ENCODE data around the gene CTNNA3. TPM values are rescaled to one million over a fixed set of nuclear protein-coding genes. Genes with fewer than 3 reads are reported as not detected.

Gene CTNNA3
- total and polyA plus RNA-seq, 2 donors = 2.0 to 26.1 TPM

DNA sequence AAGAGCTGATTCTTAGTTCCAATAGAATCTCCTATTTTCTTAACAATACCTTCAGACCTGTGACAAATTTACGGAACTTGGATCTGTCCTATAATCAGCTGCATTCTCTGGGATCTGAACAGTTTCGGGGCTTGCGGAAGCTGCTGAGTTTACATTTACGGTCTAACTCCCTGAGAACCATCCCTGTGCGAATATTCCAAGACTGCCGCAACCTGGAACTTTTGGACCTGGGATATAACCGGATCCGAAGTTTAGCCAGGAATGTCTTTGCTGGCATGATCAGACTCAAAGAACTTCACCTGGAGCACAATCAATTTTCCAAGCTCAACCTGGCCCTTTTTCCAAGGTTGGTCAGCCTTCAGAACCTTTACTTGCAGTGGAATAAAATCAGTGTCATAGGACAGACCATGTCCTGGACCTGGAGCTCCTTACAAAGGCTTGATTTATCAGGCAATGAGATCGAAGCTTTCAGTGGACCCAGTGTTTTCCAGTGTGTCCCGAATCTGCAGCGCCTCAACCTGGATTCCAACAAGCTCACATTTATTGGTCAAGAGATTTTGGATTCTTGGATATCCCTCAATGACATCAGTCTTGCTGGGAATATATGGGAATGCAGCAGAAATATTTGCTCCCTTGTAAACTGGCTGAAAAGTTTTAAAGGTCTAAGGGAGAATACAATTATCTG is 768.6 kb downstream of the CTNNA3 start:
- Histone ChIP-seq H3K4me3 (ENCODE audit: low read depth, low read length) (no peak overlapping the region), H3K27ac (ENCODE audit: low read depth) (no peak overlapping the region), H3K4me1 (ENCODE audit: insufficient read depth) (no peaks in the 10 kb centered on the region), H3K36me3 (ENCODE audit: insufficient read depth) (no peaks in the 10 kb centered on the region)
- 72% methylated on average over 11 of the region's 11 CpGs for WGBS
- no peak for DNase-seq (ENCODE audit: extremely low spot score)

DNA sequence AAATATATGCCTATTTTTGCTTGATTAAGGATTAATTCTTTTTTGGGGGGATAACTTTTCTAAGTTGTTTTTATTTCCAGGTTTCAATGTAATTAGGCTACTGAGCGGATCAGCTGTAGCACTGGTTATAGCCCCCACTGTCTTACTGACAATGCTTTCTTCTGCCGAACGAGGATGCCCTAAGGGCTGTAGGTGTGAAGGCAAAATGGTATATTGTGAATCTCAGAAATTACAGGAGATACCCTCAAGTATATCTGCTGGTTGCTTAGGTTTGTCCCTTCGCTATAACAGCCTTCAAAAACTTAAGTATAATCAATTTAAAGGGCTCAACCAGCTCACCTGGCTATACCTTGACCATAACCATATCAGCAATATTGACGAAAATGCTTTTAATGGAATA is 769.2 kb downstream of the CTNNA3 start:
- H3K36me3 ChIP-seq (ENCODE audit: insufficient read depth) = no peaks in the 10 kb centered on the region
- DNase-seq (ENCODE audit: extremely low spot score) = no peak
- no peaks in the 10 kb centered on the region for H3K4me1 ChIP-seq (ENCODE audit: insufficient read depth)
- 76% methylated on average over 5 of the region's 5 CpGs for whole genome bisulfite sequencing
- no peak overlapping the region for H3K4me3 ChIP-seq (ENCODE audit: low read depth, low read length)
- H3K27ac ChIP-seq (ENCODE audit: low read depth) = no peak overlapping the region

DNA sequence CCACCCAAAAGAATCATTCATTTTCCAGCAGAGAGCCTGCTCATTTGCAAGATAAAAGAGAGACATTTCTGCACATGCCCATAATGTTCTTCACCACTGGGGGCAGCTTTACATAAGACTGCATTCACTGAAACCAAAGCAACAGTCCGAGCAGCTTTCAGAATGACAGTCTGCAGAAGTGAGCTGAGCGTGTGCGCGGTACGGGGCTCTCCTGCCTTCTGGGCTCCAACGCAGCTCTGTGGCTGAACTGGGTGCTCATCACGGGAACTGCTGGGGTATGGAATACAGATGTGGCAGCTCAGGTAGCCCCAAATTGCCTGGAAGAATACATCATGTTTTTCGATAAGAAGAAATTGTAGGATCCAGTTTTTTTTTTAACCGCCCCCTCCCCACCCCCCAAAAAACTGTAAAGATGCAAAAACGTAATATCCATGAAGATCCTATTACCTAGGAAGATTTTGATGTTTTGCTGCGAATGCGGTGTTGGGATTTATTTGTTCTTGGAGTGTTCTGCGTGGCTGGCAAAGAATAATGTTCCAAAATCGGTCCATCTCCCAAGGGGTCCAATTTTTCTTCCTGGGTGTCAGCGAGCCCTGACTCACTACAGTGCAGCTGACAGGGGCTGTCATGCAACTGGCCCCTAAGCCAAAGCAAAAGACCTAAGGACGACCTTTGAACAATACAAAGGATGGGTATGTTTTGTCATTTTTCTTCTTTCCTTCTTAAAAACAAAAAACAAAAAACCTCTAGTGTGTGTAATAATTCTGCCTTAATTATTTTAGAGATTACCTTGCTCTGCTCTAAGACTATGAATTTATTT is 769.9 kb downstream of the CTNNA3 start, which contains the start of gene LRRTM3:
Gene LRRTM3 (plus strand): TSS at position 141 of the 820 bp plus-strand sequence.
- no peaks in the 10 kb centered on the region for H3K36me3 ChIP-seq (ENCODE audit: insufficient read depth)
- peak; percentile 51 for DNase-seq (ENCODE audit: extremely low spot score)
- no peak within 1 kb of the TSS for H3K4me3 ChIP-seq (ENCODE audit: low read depth, low read length)
- H3K4me1 ChIP-seq (ENCODE audit: insufficient read depth) = no peaks in the 10 kb centered on the region
- WGBS = 13% methylated on average over 16 of the region's 16 CpGs
- no peak within 1 kb of the TSS for H3K27ac ChIP-seq (ENCODE audit: low read depth)

DNA sequence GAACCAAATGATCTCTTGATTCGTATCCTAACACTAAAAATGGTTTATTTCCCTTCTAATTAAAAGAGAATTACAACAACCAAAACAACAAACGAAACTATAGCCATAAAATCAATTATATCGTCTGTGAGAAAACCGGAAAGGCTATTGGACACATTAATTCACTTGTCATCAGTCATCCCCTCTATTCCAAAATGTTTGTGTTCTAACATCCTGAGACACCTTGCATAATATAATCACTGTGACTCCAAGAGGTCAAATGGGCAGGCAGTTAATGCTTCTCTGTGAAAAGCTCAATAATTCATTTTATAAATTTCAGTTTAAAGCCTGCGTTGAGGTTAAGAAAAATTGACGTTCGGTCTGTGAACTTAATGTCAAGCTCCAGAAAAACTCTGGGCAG is 770.6 kb downstream of the CTNNA3 start:
- DNase-seq (ENCODE audit: extremely low spot score) = no peak
- H3K27ac ChIP-seq (ENCODE audit: low read depth) = no peak overlapping the region
- H3K4me1 ChIP-seq (ENCODE audit: insufficient read depth) = no peaks in the 10 kb centered on the region
- H3K36me3 ChIP-seq (ENCODE audit: insufficient read depth) = no peaks in the 10 kb centered on the region
- WGBS = 40% methylated on average over 7 of the region's 7 CpGs
- no peak overlapping the region for H3K4me3 ChIP-seq (ENCODE audit: low read depth, low read length)

DNA sequence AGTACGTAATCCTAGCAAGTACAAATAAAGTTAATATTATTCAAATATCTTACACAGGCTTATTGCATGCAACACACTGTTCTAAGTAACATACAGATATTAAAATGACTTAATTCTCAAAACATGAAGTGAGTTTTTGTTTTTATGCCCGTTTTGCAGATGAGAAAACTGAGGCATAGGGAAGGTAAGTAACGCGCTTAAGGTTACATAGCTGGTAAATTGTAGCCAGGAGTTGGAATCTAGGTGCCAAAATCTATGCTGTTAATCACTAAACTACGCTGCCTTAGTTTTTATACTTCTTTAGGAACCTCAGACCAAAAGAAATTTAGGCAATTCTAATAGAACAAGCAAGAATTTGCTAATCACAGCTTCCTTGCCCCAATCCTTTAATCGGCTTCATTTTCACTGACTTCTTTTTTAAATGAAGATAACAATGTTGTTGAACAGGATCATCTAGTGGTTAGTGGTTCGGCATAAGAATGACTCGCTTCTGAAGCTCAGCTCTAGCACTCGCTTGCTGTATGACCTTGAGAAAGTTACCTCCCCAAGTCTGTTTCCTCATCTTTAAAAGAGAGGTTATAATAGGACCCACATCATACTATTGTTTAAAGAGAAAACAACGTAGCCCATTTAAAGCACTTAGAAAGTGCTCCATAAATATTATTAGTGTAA is 771.2 kb downstream of the CTNNA3 start:
- DNase-seq (ENCODE audit: extremely low spot score) = no peak
- H3K4me1 ChIP-seq (ENCODE audit: insufficient read depth) = no peaks in the 10 kb centered on the region
- H3K4me3 ChIP-seq (ENCODE audit: low read depth, low read length) = no peak overlapping the region
- H3K27ac ChIP-seq (ENCODE audit: low read depth) = no peak overlapping the region
- H3K36me3 ChIP-seq (ENCODE audit: insufficient read depth) = no peaks in the 10 kb centered on the region
- 74% methylated on average over 10 of the region's 10 CpGs for WGBS

DNA sequence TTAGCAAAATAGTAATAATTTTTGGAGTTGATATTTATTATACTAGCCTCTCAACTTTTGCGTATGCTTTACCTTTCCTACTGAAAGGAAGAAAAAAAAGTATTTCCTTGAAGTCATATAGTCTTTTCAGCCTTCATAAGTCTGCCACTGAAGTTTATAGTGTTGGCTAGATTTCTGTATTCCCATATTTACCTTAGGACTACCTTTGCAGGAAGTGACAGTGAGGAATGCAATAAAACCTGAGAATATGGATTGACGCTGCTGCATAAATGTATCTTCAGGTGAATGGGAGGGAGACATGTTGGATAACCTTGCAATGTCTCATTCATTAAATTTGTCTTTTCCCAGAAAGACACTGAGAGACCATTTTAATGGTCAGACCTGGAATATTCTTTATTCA is 776.7 kb downstream of the CTNNA3 start:
- WGBS = 95% methylated on average over 2 of the region's 2 CpGs
- no peak for DNase-seq (ENCODE audit: extremely low spot score)
- Histone ChIP-seq H3K4me1 (ENCODE audit: insufficient read depth) (no peaks in the 10 kb centered on the region), H3K36me3 (ENCODE audit: insufficient read depth) (no peaks in the 10 kb centered on the region), H3K27ac (ENCODE audit: low read depth) (no peak overlapping the region), H3K4me3 (ENCODE audit: low read depth, low read length) (no peak overlapping the region)

DNA sequence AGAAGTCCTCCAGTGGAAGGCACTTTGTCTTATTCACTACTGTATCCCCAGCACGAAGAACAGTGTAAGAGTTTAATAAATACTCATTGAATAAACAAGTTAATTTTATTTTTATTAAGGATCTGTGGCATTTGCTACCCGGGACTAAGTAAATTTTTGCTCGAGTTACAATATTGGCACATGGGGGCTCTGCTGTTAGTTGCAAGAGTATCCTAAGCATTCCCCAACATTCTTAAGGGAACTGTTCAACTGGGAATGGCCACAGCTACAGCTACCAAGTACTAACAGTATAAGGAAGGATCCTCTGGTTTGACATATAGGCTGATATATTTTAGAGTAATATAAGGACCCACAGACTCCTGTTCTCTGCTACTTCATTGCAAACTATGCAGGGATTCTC is 778.9 kb downstream of the CTNNA3 start:
- WGBS = 53% methylated on average over 3 of the region's 3 CpGs
- Histone ChIP-seq H3K27ac (ENCODE audit: low read depth) (no peak overlapping the region), H3K4me3 (ENCODE audit: low read depth, low read length) (no peak overlapping the region), H3K4me1 (ENCODE audit: insufficient read depth) (no peaks in the 10 kb centered on the region), H3K36me3 (ENCODE audit: insufficient read depth) (no peaks in the 10 kb centered on the region)
- DNase-seq (ENCODE audit: extremely low spot score) = no peak

DNA sequence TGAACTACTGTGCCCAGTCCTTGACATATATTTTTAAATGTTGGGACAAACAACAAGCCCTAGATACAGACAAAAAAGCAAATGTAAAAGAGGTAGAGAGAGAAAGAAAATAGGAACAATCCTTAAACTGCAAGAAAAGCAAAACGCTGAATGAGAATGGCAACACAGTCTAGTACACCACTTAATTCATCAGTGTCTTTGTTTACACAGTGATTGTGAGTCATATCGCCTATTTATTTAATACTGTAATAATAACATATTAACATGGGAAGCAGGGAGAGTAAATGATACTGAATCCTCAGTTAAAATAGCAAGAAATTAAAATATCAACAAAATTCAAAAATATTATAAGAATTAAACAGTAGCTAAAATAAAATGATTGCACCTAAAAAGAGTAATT is 780.0 kb downstream of the CTNNA3 start:
- no peaks in the 10 kb centered on the region for H3K4me1 ChIP-seq (ENCODE audit: insufficient read depth)
- H3K27ac ChIP-seq (ENCODE audit: low read depth) = no peak overlapping the region
- no peaks in the 10 kb centered on the region for H3K36me3 ChIP-seq (ENCODE audit: insufficient read depth)
- H3K4me3 ChIP-seq (ENCODE audit: low read depth, low read length) = no peak overlapping the region
- no peak for DNase-seq (ENCODE audit: extremely low spot score)
- WGBS = 81% methylated on average over 2 of the region's 2 CpGs

DNA sequence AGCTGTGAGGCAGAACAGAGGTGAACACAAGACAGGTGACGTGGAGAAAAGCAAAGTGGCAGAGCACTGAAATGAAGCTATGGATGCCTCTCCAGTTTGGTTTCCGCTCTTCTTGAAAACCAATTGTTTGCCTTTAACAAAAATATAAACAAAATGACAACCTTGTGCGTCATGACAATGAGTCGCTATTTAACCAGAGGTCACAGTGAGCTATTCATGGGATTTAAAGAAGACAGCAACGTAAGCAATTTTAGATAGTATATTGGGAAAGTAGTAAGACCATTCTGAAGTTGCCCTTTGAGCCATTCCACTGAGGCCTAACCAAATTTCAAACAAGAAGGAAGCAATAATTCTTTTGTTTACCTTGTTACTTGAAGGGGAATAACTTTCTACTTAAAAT is 785.3 kb downstream of the CTNNA3 start:
- H3K36me3 ChIP-seq (ENCODE audit: insufficient read depth) = no peaks in the 10 kb centered on the region
- WGBS = 95% methylated on average over 5 of the region's 5 CpGs
- DNase-seq (ENCODE audit: extremely low spot score) = no peak
- H3K4me3 ChIP-seq (ENCODE audit: low read depth, low read length) = no peak overlapping the region
- H3K27ac ChIP-seq (ENCODE audit: low read depth) = no peak overlapping the region
- no peaks in the 10 kb centered on the region for H3K4me1 ChIP-seq (ENCODE audit: insufficient read depth)

DNA sequence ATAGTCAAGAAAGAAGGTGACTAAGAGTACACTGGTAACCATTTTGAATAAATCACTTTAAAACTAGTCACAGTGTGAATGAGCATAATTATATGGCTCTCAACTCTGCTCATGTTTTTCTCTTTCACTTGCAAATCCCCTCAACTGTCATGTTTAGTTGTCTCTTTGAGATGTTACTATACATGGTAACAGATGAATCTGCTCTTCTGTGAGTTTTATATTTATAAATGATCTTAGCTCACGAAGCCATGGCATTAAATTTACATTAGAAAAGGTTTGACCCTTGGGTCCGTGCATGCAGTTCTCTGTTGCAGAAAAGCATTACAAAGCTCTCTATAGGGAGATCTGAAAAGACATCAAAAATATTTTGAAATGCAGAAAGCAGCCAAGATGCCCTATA is 803.1 kb downstream of the CTNNA3 start:
- DNase-seq (ENCODE audit: extremely low spot score) = no peak
- H3K4me1 ChIP-seq (ENCODE audit: insufficient read depth) = no peaks in the 10 kb centered on the region
- 35% methylated on average over 2 of the region's 2 CpGs for WGBS
- no peaks in the 10 kb centered on the region for H3K36me3 ChIP-seq (ENCODE audit: insufficient read depth)
- no peak overlapping the region for H3K27ac ChIP-seq (ENCODE audit: low read depth)
- no peak overlapping the region for H3K4me3 ChIP-seq (ENCODE audit: low read depth, low read length)

DNA sequence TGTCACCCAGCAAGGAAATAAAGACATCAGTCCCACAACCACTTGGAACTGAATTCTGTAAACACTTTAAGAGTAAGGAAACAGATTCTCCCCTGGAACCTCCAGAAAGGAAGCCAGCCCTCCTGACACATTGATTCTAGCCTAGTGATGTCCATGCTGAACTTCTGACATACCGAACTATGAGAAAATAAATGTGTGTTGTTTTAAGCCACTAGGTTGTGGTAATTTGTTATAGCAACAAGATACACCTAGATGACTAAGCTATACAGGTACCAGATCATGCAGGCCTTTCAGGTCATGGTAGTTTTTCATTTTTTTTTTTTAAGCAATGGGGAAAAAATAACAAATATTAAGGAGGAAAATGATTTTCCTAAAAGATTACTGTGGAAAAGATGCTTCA is 807.8 kb downstream of the CTNNA3 start:
- 88% methylated on average over 1 of the region's 1 CpG for WGBS
- Histone ChIP-seq H3K27ac (ENCODE audit: low read depth) (no peak overlapping the region), H3K36me3 (ENCODE audit: insufficient read depth) (no peaks in the 10 kb centered on the region), H3K4me1 (ENCODE audit: insufficient read depth) (no peaks in the 10 kb centered on the region), H3K4me3 (ENCODE audit: low read depth, low read length) (no peak overlapping the region)
- DNase-seq (ENCODE audit: extremely low spot score) = no peak

DNA sequence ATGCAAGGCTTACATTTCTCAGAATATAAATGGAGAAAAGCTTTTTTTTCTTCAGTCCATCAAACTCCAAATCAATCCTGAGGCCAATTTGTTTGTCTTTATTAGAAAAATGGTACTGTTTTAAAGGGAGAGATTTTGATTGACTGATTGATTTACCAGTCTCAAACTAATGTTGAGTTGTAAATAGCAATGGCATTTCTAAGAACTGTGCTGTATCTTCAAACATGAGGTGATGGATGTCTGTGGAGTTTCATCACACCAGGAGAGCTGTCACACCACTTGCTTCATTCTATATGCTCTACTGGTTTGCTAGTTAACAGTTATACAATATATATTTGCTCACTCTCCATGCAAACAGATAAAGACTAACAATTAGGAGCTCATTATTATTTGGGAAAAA is 809.1 kb downstream of the CTNNA3 start:
- Histone ChIP-seq H3K4me1 (ENCODE audit: insufficient read depth) (no peaks in the 10 kb centered on the region), H3K4me3 (ENCODE audit: low read depth, low read length) (no peak overlapping the region)

DNA sequence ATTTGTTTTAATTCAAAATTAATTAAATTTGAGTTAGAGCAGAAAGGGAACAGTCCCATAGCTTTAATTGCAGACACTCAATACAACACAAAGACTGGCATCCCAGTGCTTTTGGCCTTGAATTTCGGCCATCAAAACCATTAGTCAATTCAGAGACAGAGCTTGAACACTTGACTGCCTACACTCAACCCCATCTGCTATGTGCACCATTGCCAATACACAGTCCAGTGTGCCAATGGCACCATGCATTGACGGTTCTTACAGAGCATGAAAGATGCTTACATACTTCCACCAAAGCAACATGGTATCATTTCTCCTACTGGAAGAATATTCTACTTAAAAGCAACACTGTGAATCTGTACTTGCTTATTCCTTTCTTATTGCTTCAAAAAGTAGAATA is 813.7 kb downstream of the CTNNA3 start:
- 92% methylated on average over 2 of the region's 2 CpGs for WGBS
- no peaks in the 10 kb centered on the region for H3K4me1 ChIP-seq (ENCODE audit: insufficient read depth)
- H3K4me3 ChIP-seq (ENCODE audit: low read depth, low read length) = no peak overlapping the region
- no peak overlapping the region for H3K27ac ChIP-seq (ENCODE audit: low read depth)
- no peaks in the 10 kb centered on the region for H3K36me3 ChIP-seq (ENCODE audit: insufficient read depth)
- DNase-seq (ENCODE audit: extremely low spot score) = no peak

More for the DNA sequence above, 809.1 kb downstream of the CTNNA3 start:
- H3K27ac ChIP-seq (ENCODE audit: low read depth) = no peak overlapping the region
- no peak for DNase-seq (ENCODE audit: extremely low spot score)
- H3K36me3 ChIP-seq (ENCODE audit: insufficient read depth) = no peaks in the 10 kb centered on the region

DNA sequence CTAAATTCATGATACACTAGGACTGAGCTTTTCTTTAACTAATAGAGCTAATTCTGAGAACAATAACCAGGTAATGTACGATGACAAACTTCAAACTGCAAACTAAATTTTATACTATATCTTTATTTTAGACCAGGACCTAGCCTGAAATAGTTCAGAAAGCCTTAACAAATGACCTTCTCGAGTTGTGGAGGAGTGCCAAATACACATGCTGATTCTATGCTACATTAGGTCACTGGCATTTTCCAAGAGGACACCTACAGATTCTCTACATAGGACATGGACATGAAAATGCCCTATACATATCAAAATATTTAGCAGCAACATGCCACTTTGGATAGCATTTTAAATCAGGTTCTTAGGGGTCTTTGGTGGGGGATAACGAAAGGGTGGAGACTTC is 814.2 kb downstream of the CTNNA3 start:
- no peak for DNase-seq (ENCODE audit: extremely low spot score)
- 85% methylated on average over 3 of the region's 3 CpGs for WGBS

More for the DNA sequence above, 814.2 kb downstream of the CTNNA3 start:
- no peak overlapping the region for H3K4me3 ChIP-seq (ENCODE audit: low read depth, low read length)
- H3K36me3 ChIP-seq (ENCODE audit: insufficient read depth) = no peaks in the 10 kb centered on the region
- H3K27ac ChIP-seq (ENCODE audit: low read depth) = no peak overlapping the region
- no peaks in the 10 kb centered on the region for H3K4me1 ChIP-seq (ENCODE audit: insufficient read depth)

Measured in urinary bladder (tissue), 4 donors.